GM21576 (cell line): Measurements from ENCODE around the gene FAM20B.
"Not testable (repeated sequence)": the region's sequence is repeated elsewhere in the genome, so short reads cannot be mapped to it uniquely, and the experiment has no call there.

Source experiments
- ATAC-seq: cut with Tn5 transposase; IDR thresholded peaks from one replicate; pipeline ENCODE4 v1.9.1; 2021; ENCODE audit warnings: mild to moderate bottlenecking, moderate library complexity; ENCODE audit not compliant: unreplicated experiment

Gene FAM20B

GRCh38 chr1:179021873-179022272, 3.8 kb upstream of the FAM20B start:
- no peak for ATAC-seq

- no peak for ATAC-seq
Observed at GRCh38 chr1:179023946-179024650, 1.6 kb upstream of the FAM20B start.

GRCh38 chr1:179025975-179026812, 500 bp downstream of the FAM20B start:
- peak; percentile 69 for ATAC-seq

- no peak for ATAC-seq
Observed at GRCh38 chr1:179026813-179027669, 1.3 kb downstream of the FAM20B start.

GRCh38 chr1:179029321-179029759, 3.6 kb downstream of the FAM20B start:
- no peak for ATAC-seq

- no peak for ATAC-seq
Observed at GRCh38 chr1:179030130-179030529, 4.4 kb downstream of the FAM20B start.

GRCh38 chr1:179030683-179031082, 5.0 kb downstream of the FAM20B start:
- ATAC-seq: no peak

GRCh38 chr1:179031284-179031683, 5.6 kb downstream of the FAM20B start:
- ATAC-seq: no peak

GRCh38 chr1:179031855-179032513, 6.3 kb downstream of the FAM20B start:
- ATAC-seq: no peak

GRCh38 chr1:179034720-179035119, 9.0 kb downstream of the FAM20B start:
- ATAC-seq: peak; percentile 71

- ATAC-seq: peak; percentile 44
Observed at GRCh38 chr1:179036844-179037465, 11.3 kb downstream of the FAM20B start.

GRCh38 chr1:179038528-179039281, 13.0 kb downstream of the FAM20B start:
- ATAC-seq: no peak

- ATAC-seq: not testable (repeated sequence)
Observed at GRCh38 chr1:179039502-179040174, 13.9 kb downstream of the FAM20B start.

GRCh38 chr1:179040175-179040551, 14.5 kb downstream of the FAM20B start:
- not testable (repeated sequence) for ATAC-seq

- ATAC-seq: no peak
Observed at GRCh38 chr1:179042087-179042486, 16.4 kb downstream of the FAM20B start.

- no peak for ATAC-seq
Observed at GRCh38 chr1:179042700-179043099, 17.0 kb downstream of the FAM20B start.

GRCh38 chr1:179043266-179043665, 17.6 kb downstream of the FAM20B start:
- ATAC-seq: no peak

- ATAC-seq: no peak
Observed at GRCh38 chr1:179043907-179044306, 18.2 kb downstream of the FAM20B start.
